Erythroblast (primary cell): Measurements from ENCODE around the gene PURA.

Source experiments
- DNase-seq, 2 experiments: peaks; one replicate each; lab custom pipeline; 2025; lab: John Stamatoyannopoulos, UW
- GATA1 ChIP-seq: IDR thresholded peaks from 2 replicates; pipeline ENCODE4 v1.6.1; 2011; ENCODE audit warnings: low read depth, mild to moderate bottlenecking, control low read depth, low read length, moderate library complexity
- POLR2A ChIP-seq: IDR thresholded peaks from 2 replicates; pipeline ENCODE4 v1.6.1; 2011; ENCODE audit warnings: mild to moderate bottlenecking, low read length

The PURA gene

DNA sequence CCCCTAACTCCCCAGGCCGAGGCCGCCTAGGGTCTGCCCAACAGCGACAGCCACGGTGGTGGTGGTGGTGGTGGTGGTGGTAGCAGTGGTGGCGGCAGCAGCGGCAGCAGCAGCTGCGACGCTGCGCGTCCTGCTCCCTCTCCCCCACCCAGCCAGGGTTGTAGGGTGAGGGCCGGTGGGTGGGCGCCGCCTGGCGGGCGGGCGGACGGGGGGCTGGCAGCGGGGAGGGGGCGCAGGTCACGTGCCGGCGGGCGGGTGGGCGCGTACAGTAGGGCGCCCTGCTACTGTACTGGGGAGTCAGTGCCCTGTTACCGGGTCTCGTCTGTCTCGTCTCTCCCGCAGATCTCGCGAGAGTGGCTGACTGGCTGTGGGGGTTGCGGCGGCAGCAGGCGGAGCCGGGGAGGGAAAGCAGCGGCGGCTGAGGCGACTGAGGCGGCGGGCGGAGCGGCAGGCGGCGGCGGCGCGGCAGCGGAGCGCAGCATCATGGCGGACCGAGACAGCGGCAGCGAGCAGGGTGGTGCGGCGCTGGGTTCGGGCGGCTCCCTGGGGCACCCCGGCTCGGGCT lies at the start of gene PURA:
Gene PURA (plus strand): TSS at position 411 of the 565 bp plus-strand sequence. CDS start 73 bp downstream, at position 484.
- peak; percentile 94 to 97 for DNase-seq
- no peak for TF ChIP-seq POLR2A
- TF ChIP-seq GATA1 = no peak

DNA sequence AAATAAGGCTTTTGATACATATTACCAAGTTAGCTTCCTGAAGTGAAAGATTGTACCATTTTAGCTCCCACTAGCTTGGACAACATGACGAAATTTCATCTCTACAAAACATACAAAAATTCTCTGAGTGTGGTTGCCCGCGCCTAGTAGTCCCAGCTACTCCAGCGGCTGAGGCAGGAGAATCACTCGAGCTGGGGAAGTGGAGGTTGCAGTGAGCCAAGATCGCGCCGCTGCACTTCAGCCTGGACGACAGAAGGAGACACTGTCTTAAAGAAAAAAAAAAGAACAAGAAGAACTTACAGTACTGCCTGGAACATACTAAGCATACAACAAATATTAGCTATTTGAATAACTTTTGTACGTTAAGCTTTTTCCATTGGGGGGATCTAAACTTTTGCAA lies 41.1 kb upstream of the PURA start:
- no peak for DNase-seq

DNA sequence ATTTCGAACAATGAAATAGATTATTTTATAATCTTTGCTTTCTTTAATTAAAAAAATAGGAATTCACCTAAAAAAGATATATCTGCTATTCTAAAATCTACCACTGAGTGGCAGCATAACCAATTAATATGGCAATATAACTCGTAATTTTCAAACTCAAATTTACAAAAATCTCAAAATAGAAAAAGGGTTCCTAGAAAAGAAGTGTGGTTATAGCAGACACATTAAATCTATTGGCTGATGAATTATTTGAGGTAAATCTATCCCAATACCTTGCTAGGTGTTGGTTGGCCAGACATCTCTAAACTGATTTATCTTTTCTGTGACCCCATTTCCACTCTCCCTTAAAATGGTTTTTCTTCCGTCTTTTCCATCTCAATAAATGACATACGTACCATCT lies 40.6 kb upstream of the PURA start:
- DNase-seq = peak in 1 of 2 experiments; percentile 54
- TF ChIP-seq GATA1 (no peak), POLR2A (no peak)

More for the DNA sequence above, 41.1 kb upstream of the PURA start:
- TF ChIP-seq POLR2A (no peak), GATA1 (no peak)

DNA sequence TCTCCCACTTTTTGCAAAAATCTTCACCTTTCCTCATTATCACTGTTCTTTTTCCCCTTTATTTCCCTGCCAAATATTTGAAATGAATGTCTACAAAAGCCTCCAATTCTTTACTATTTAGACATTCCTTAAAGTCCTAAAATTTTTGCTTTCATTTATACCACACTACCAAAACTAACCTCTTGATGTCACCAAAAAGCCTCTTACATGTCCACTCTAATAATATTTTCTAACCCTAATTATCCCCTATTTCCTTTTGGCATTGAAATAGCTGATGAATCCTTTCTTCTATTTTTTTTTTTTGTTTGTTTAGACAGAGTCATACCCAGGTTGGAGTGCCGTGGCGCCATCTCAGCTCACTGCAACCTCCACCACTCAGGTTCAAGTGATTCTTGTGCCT lies 38.5 kb upstream of the PURA start:
- TF ChIP-seq POLR2A = no peak
- no peak for TF ChIP-seq GATA1
- DNase-seq = no peak

DNA sequence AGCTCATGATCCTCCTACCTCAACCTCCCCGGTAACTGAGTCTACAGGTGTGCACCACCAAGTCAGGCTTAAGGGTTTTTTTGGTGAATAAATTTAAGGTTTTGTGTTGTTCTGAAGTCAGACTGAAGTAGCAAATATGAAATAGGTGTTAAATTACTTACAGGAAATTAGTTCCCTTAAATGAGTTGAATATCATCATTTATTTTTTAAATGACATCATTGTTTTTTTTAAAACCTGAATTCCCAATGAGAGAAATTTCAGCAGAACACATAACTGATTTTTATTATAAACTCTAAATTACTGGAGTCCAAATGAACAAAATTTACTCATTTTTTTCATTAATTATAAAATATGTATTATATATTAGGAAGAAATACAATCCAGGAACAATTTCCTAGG lies 37.8 kb upstream of the PURA start:
- TF ChIP-seq POLR2A (no peak), GATA1 (no peak)
- no peak for DNase-seq

DNA sequence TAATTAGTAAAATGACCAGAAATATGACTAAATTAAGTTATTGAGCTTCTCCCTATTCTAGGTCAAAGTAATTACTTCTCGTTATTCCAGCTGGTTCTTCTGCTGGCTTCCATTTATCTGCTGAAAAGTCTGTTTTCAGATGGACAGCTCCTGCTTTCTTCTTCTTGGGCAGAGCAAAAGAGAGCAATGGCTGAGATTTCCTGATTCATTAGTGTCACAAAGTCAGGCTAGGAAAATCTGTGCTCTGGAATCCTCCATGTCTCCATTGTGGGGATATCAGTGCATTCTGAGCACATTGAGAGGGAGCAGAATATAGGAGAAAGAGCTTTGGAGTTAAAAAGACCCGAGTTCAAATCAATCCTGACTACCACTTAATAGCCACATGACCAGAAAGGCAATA lies 37.1 kb upstream of the PURA start:
- TF ChIP-seq POLR2A (no peak), GATA1 (no peak)
- no peak for DNase-seq

DNA sequence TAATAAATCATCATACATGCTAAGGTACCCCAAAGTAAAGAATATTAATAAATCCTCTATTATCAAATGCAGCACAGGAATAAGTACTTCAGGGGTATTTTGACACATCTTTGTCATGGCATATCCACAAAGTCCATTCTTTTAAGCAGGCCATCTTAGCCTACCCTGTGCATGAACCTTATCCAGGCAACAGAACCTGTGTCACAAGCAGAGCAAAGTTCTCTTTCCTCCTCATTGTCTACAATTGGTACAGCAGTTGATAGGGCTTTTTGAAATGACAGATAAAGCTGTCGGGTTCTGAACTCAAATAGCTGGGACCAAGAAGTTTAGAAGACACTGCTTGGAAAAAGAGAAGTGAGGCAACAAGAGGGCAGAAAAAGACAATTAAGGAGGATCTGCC lies 30.8 kb upstream of the PURA start:
- no peak for DNase-seq
- no peak for TF ChIP-seq POLR2A
- no peak for TF ChIP-seq GATA1

DNA sequence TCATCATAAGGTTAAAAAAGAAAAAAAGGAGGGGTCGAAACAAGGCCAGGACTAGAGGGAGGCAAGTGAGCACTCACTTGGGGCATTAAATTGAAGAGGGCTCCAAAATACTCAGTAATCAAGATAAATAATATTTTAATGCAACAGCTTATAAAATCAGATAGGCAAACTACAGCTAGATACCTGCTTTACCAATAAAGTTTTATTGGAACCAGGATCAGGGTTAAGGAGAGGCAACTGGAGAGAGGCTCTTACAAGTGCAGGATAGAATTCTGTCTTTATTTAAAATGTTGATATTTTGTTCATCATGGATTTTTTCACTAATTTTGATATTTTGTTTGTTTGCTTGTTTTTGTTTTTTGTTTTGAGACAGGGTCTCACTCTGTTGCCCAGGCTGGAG lies 30.3 kb upstream of the PURA start:
- DNase-seq = no peak
- no peak for TF ChIP-seq POLR2A
- TF ChIP-seq GATA1 = no peak

DNA sequence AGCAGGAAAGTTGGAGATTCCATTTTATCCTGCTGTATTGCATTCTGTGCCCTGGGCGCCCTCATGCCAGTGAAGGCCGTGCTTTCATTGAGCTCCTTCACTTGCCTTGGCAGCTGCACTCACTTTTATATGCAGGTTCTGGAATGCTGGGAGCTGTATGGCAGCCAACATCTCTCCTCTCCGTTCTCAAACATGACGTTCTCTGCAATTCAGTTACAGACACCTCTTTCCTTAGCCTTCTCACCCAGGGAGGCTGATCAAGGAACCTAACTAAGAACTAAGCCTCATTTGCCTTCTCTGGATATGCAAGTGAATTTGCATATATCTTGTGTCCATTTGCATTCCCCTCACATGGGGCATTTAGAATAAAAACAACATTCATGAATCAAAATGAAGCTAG lies 29.4 kb upstream of the PURA start:
- no peak for TF ChIP-seq POLR2A

DNA sequence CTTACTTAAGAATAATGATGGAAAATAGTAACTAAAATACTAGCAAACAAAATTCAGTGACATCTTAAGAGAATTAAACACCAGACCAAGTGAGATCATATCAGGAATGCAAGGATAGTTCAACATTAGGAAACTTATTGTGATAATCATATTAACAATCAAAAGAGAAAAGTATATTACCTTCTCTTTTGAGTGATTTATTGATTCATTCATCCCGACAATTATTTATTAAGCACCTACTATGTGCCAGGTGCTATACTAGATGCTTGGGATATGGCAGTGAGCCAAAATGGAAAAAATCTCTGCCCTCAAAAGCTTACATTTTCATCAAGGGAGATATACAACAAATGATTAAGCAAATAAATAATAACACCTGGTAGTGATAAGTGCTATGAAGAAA lies 23.7 kb upstream of the PURA start:
- TF ChIP-seq POLR2A (no peak), GATA1 (no peak)
- no peak for DNase-seq

More for the DNA sequence above, 29.4 kb upstream of the PURA start:
- no peak for DNase-seq

DNA sequence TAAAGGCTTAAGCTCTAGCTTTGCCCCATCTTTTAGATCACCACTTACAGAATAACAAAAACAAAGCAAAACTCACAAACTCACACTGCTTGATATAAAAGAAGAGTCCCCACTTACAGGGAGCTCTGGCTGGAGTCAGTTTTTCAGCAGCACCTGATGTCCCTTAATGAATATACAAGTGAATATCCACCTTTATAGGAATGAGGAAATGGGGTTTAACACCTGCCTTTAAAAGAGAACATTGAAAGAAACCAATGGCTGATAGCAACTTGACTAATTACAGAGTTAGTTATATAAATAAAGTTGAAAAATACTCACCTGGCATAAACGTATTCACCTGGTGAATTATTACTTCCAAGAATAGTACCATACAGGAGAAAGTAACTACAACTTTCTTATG lies 20.7 kb upstream of the PURA start:
- DNase-seq = no peak
- TF ChIP-seq POLR2A (no peak), GATA1 (no peak)

DNA sequence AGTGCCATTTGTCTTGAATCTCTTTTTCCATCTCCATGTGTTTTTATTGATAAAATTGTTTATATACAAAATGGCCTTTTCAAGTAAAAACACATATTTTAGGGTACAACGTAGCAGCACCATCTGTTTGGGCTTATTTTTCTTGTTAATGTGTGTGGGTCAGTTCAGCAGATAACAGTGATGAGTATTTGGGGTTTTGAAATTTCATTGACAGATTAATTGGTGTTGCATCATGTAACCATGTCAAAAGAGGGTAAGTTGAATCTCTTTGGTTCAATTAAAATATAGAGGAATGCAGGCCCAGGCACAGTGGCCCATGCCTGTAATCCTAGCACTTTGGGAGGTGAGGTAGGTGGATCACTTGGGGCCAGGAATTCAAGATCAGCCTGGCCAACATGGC lies 20.0 kb upstream of the PURA start:
- TF ChIP-seq GATA1 = no peak
- no peak for TF ChIP-seq POLR2A
- DNase-seq = no peak

DNA sequence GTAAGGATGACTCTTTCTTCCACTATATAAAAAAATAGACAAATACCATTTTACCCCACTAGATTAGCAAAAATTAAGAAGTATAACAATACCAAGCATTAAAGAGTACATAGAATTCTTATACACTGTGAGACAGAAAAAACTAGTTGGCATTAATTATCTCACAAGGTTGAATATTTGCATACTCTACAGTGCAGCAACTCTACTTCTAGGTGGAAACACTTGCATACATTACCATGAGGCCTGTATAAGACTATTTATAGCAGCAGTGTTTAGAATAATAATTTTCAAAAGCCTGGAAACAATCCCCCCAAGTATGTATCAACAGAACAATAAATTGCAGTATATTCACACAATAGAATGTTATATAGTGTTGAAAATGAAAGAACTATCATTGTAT lies 19.0 kb upstream of the PURA start:
- no peak for TF ChIP-seq POLR2A
- TF ChIP-seq GATA1 = no peak
- no peak for DNase-seq

DNA sequence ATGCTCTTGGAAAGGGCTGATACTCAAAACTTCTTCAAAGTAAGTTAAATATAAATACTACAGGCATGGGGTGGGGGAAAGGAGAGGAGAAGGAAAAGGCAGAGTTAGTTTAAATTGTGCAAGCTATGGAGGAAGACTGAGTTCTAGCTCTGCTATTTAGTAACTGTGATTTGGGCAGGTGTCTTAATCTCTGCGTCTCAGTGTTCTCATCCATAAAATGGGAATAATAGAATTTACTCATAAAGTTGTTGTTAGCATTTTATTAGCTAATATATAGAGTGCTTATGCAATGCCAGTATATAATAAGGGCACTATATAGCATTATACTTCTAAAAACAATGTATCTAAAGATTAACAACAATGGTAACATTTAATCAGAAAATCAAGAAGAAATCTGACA lies 12.7 kb upstream of the PURA start:
- DNase-seq = no peak
- TF ChIP-seq GATA1 (no peak), POLR2A (no peak)

DNA sequence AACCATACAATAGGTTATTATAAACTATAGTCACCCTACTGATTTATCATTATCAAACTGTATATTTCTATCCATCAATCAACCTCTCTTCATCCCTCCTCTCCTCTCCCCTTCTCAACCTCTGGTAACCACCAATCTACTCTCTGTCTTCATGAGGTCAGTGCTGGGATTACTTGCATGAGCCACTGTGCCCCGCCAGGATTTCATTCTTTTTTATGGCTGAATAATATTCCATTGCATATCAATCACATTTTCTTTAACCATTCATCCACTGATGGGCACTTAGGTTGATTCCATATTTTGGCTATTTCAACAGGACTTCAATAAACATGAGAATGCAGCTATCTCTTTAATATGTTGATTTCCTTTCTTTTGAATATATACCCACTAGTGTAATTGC lies 10.8 kb upstream of the PURA start:
- no peak for DNase-seq
- TF ChIP-seq POLR2A (no peak), GATA1 (no peak)

DNA sequence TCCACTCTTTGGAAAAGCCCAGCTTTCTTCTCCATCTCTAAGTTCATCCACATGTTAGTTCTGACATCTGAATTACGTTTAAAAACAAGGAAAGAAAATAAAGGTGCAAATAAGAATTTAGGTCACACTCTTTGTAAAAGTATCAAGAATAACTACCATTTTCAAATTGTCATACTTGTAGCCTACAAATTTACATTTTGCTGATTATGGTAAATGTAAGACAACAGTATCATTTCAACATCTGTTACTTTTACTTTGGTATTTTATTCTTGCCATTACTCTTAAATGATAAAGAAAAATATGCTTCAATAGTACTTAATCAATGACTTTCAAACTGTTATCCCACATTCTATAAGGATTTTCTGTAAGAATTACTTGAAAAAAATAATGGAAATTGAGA lies 9.8 kb upstream of the PURA start:
- DNase-seq = no peak
- no peak for TF ChIP-seq POLR2A
- no peak for TF ChIP-seq GATA1
